GM21423 (cell line): ENCODE results near the gene SLC6A17.

Experiments used
- ATAC-seq: cut with Tn5 transposase; IDR thresholded peaks from one replicate; pipeline ENCODE4 v1.9.1; 2021; ENCODE audit warnings: mild to moderate bottlenecking, moderate library complexity; ENCODE audit not compliant: unreplicated experiment

Gene SLC6A17

GRCh38 chr1:110172001-110172400 is 21.7 kb downstream of the SLC6A17 start:
- ATAC-seq = no peak

- ATAC-seq = no peak
Observed at GRCh38 chr1:110173466-110174105, 23.3 kb downstream of the SLC6A17 start.

- ATAC-seq = no peak
Observed at GRCh38 chr1:110174961-110175360, 24.7 kb downstream of the SLC6A17 start.

- ATAC-seq = no peak
Observed at GRCh38 chr1:110176299-110176956, 26.1 kb downstream of the SLC6A17 start.

GRCh38 chr1:110177775-110178174 is 27.5 kb downstream of the SLC6A17 start:
- ATAC-seq = no peak

GRCh38 chr1:110183642-110184167 is 33.4 kb downstream of the SLC6A17 start:
- ATAC-seq = no peak

GRCh38 chr1:110184446-110184845 is 34.2 kb downstream of the SLC6A17 start:
- ATAC-seq = no peak

GRCh38 chr1:110185181-110185580 is 34.9 kb downstream of the SLC6A17 start:
- ATAC-seq = no peak

GRCh38 chr1:110186558-110186957 is 36.3 kb downstream of the SLC6A17 start:
- no peak for ATAC-seq

GRCh38 chr1:110187139-110187890 is 37.0 kb downstream of the SLC6A17 start:
- ATAC-seq = no peak

- no peak for ATAC-seq
Observed at GRCh38 chr1:110188035-110188618, 37.8 kb downstream of the SLC6A17 start.

GRCh38 chr1:110189181-110189580 is 38.9 kb downstream of the SLC6A17 start:
- no peak for ATAC-seq

GRCh38 chr1:110190282-110190929 is 40.1 kb downstream of the SLC6A17 start:
- no peak for ATAC-seq

- ATAC-seq = no peak
Observed at GRCh38 chr1:110192541-110192940, 42.2 kb downstream of the SLC6A17 start.

GRCh38 chr1:110195196-110195595 is 44.9 kb downstream of the SLC6A17 start:
- no peak for ATAC-seq

GRCh38 chr1:110196917-110197765 is 46.8 kb downstream of the SLC6A17 start:
- no peak for ATAC-seq

GRCh38 chr1:110197905-110198629 is 47.8 kb downstream of the SLC6A17 start:
- ATAC-seq = no peak

- ATAC-seq = no peak
Observed at GRCh38 chr1:110198746-110199145, 48.5 kb downstream of the SLC6A17 start.

GRCh38 chr1:110200190-110200589 is 49.9 kb downstream of the SLC6A17 start:
- ATAC-seq = no peak
